BE2C (cell line): Measurements from ENCODE around the gene NRGN.
A peak's percentile ranks its signal among the peaks of the same experiment; 100 is the strongest.

ENCODE experiments used
- DNase-seq: peaks from one replicate; pipeline ENCODE4 v3.0.0-alpha.2; 2020
- H3K27me3 ChIP-seq: fragments of 250-450 bp; sonication (Bioruptor Pico); 2 replicates; pipeline ENCODE4 v1.5.1; 2020; ENCODE audit warnings: mild to moderate bottlenecking
- H3K36me3 ChIP-seq: fragments of 250-450 bp; sonication (Bioruptor Pico); 2 replicates; pipeline ENCODE4 v1.5.1; 2020; ENCODE audit warnings: mild to moderate bottlenecking
- H3K4me1 ChIP-seq: fragments of 250-450 bp; sonication (Bioruptor Pico); 2 replicates; pipeline ENCODE4 v1.5.1; 2020
- H3K4me3 ChIP-seq: 2 replicates; pipeline ENCODE4 v1.5.1; 2011; ENCODE audit warnings: low read depth, low read length
- H3K9me3 ChIP-seq: fragments of 250-450 bp; sonication (Bioruptor Pico); 2 replicates; pipeline ENCODE4 v1.5.1; 2020
- CTCF ChIP-seq: IDR thresholded peaks from 2 replicates; pipeline ENCODE4 v1.5.1; 2012; ENCODE audit warnings: mild to moderate bottlenecking, low read depth, low read length

The NRGN gene

GRCh38 chr11:124758355-124759265, 18.9 kb downstream of the NRGN start:
- Histone ChIP-seq H3K27me3 (peaks cover 71% of the 10 kb centered on the region), H3K4me1 (no peaks in the 10 kb centered on the region), H3K9me3 (no peaks in the 10 kb centered on the region), H3K36me3 (no peaks in the 10 kb centered on the region), H3K4me3 (no peak overlapping the region)
- peak; percentile 84 for DNase-seq
- TF ChIP-seq CTCF = peak; percentile 65

GRCh38 chr11:124759266-124760204, 19.8 kb downstream of the NRGN start:
- Histone ChIP-seq H3K27me3 (peaks cover 71% of the 10 kb centered on the region), H3K4me3 (no peak overlapping the region), H3K4me1 (no peaks in the 10 kb centered on the region), H3K36me3 (no peaks in the 10 kb centered on the region), H3K9me3 (no peaks in the 10 kb centered on the region)
- DNase-seq = no peak
- TF ChIP-seq CTCF = no peak

GRCh38 chr11:124760205-124760652, 20.5 kb downstream of the NRGN start:
- Histone ChIP-seq H3K4me3 (no peak overlapping the region), H3K4me1 (no peaks in the 10 kb centered on the region), H3K36me3 (no peaks in the 10 kb centered on the region), H3K27me3 (peaks cover 71% of the 10 kb centered on the region), H3K9me3 (no peaks in the 10 kb centered on the region)
- no peak for TF ChIP-seq CTCF
- DNase-seq = no peak

GRCh38 chr11:124760806-124761205, 21.1 kb downstream of the NRGN start:
- Histone ChIP-seq H3K4me1 (no peaks in the 10 kb centered on the region), H3K9me3 (no peaks in the 10 kb centered on the region), H3K4me3 (no peak overlapping the region), H3K27me3 (peaks cover 70% of the 10 kb centered on the region), H3K36me3 (no peaks in the 10 kb centered on the region)
- no peak for DNase-seq
- no peak for TF ChIP-seq CTCF

- H3K4me1 ChIP-seq = no peaks in the 10 kb centered on the region
- H3K36me3 ChIP-seq = no peaks in the 10 kb centered on the region
- DNase-seq = no peak
These were observed 21.8 kb downstream of the NRGN start for GRCh38 chr11:124761301-124762104.

More at GRCh38 chr11:124761301-124762104, 21.8 kb downstream of the NRGN start:
- Histone ChIP-seq H3K4me3 (peak overlapping the region; percentile 20; the same call in 1 of the 2 replicates), H3K27me3 (peaks cover 63% of the 10 kb centered on the region), H3K9me3 (no peaks in the 10 kb centered on the region)
- no peak for TF ChIP-seq CTCF
